ENCODE data around the gene YBX2.

The YBX2 gene

DNA sequence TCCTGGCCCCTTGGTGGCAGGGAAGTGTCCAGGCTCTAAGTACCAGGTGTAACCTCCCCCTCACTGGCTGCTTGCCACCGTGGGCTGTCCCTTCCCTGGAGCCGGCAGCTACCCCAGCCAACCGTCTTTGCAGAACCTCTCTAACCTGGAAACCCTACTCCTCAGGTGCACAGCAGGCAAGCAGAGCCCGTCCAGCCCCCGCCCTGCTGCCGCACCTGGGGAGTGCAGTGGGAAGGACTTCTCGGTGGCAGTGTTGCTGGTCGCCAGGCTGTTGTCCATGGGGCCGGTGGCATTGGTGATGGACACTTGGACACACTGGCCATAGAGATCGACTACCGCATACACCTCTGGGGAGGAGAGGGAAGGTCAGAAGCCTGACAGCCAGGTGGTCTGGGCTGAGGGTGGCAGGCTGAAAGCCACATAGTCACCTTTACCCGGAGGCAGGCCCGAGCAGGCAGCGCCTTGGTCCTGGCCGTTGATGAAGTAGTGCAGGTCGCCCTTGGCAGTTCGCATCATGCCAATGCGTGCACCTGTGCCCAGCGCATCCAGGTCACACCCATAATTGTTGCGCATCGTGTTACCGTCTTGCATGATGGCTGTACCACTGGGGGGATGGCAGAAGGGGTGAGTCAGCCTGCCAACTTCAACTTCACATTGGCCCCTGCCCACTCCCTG, 28.2 kb upstream of the YBX2 start:
- DNase-seq, result no peak

- DNase-seq, result no peak
Observed at GRCh38 chr17:7321466-7321865, 27.0 kb upstream of the YBX2 start.

GRCh38 chr17:7318121-7318860, 23.9 kb upstream of the YBX2 start:
- DNase-seq, result no peak

GRCh38 chr17:7317161-7317803, 22.8 kb upstream of the YBX2 start:
- no peak for DNase-seq

GRCh38 chr17:7315570-7316235, 21.3 kb upstream of the YBX2 start:
- DNase-seq, result no peak

GRCh38 chr17:7314719-7315569, 20.5 kb upstream of the YBX2 start, which contains the start of gene GPS2:
GPS2 (minus strand) TSS chr17:7315360; CDS start chr17:7315052, 308 bp downstream.
- peak; percentile 27 for DNase-seq

DNA sequence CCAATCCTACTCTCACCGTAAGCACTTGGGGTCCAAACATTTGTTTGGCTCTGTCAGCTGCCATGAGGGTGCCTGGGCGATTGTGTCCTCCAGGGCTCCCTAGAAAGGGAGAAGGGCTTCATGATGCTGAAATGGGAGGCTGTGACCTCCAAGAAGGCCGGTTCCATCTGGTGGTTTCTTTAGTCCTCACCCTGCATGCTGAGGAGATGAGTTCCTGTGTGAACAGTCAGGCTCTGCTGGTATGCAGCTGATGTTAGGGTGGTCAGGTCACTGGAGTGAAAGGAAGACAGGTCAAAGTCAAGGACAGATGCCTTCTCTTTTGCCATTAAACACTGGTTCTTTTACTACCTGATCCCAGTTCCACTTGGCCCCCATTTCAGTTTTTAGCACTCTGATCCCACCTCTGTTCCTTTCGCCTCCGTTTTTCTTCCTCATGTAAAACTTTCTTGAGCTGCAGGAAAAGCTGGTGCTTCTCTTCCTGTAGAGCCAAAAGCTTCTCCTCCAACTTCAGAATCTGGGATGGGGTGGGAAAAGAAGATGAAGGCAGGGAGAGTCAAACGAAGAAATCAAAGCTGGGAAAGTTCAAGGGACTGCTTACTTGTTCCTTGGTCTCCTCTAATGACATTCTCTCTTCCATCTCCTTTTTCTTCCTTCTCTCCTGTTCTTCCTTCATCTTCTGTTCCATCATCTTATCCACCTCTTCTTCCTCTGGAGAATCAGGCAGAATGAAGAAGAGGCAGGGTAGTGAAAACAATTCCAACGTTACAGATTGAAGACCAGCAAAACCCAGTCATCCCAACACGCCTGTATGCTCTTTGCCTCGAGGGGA, 19.7 kb upstream of the YBX2 start:
- no peak for DNase-seq

GRCh38 chr17:7313088-7313889, 18.9 kb upstream of the YBX2 start:
- DNase-seq, result no peak

DNA sequence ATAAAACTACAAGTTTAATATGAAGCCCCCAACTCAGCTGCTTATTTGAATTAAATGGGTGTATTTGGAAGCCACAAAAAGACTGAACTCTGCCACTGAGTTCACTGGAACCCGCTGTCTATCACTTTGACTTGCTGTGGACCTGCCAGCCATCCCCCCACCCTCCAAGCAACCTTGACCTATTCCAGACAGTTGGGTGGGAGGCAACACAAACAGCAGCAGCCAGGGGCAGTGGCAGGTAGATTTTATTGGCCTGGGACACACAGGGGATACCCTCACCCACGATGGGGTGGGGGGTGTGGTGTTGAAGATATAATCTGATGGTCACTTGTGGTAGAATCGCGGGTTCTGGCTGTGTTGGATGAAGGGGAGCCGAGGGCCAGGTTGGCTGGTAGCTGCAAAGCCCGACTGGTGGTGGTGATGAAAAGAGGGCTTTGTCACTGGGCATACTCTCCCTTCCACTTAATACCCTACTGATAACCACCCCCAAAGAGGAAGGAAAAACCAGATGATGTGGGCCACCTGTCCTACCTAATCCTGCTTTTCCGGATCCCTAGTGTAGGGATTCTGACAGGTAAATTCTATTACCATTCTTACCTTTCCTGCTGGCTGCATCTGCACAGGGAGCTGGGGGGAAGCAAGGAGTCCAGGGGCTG, 18.1 kb upstream of the YBX2 start:
- no peak for DNase-seq

GRCh38 chr17:7311110-7311705, 16.8 kb upstream of the YBX2 start:
- DNase-seq, result no peak

- no peak for DNase-seq
Observed at GRCh38 chr17:7309628-7310027, 15.2 kb upstream of the YBX2 start.

- peak; percentile 9 for DNase-seq
Observed at GRCh38 chr17:7308625-7309433, 14.4 kb upstream of the YBX2 start.

- no peak for DNase-seq
Observed at GRCh38 chr17:7307686-7308624, 13.5 kb upstream of the YBX2 start.

DNA sequence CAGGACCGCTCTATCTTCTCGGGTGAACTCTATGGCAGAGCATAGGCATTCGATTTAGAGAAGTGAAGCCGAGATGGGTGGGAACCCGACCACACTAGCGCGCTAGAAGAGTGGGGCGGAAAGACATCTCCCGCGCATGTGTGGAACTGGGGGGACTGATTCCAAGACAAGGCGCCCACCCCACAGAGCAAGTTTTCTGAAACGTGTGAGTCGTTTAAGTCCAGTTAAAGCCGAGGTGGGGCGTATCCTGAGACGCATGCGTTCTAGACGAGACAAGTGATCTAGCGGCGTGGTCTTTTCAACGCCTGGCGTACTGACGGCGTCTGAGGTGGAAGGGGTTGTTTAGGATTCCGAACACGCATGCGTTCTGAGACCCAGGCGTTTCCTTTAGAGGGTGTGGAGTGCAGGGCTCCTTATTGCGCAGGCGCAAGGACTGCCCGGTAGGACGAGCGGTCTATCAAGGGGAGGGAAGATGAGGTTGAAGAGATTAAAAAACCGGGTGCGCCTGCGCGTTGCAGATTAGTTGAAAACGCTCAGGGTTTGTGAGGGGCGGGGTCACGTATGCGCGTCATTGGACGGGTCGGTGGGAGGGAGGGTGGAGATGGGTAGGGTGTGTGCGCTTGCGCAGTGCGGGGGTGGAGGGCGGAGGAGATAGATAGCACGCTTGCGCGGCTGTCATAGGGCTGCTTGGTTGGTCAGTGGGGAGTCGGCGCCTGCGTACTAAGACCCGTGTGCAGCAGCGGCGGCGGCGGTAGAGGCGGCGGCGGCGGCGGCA, 12.7 kb upstream of the YBX2 start, which contains the start of gene EIF5A:
Gene EIF5A, plus strand, starts transcription at position 718 of the 775 bp plus-strand sequence. CDS start 2,008 bp downstream, outside the sequence.
- DNase-seq, result peak; percentile 93

DNA sequence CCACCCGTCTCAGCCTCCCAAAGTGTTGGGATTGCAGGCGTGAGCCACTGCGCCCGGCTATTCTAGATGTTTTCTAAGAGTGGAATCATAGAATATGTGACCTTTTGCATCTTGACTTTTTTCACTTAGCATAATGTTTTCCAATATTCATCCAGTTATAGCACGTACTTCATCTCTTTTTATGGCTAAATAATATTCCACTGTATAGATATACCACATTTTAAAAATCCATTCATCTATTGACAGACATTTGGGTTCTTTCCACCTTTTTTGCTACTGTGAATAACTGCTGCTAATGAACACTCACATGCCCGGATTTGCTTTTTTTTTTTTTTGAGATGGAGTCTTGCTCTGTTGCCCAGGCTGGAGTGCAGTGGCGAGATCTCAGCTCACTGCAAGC, 9.7 kb upstream of the YBX2 start:
- DNase-seq, result no peak

GRCh38 chr17:7296189-7296861, 1.9 kb upstream of the YBX2 start:
- no peak for DNase-seq
